ENCODE measurements around the gene ATP2B2.

The ATP2B2 gene

DNA sequence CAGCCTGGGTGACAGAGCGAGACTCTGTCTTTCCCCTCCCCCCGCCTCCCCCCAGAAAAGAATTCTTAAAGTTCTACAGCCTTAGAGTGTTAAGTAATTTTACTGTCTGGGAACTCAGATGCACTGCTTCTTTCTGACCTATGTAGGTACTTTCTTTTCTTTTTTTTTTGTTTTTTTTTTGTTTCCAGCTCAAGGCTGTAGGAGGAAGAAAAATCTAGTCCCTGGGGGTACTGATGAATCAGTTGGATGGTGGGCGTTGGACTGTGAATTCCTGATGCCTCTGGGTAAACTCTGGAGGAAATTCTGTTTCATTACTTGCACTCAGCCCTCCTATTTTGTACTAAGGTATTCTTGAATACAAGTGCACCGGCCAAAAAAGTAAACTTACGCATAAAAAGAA, 223.4 kb downstream of the ATP2B2 start:
- no CpG with 5 or more reads among the region's 5 CpGs for WGBS (ENCODE audit: insufficient coverage, insufficient read length)
- peaks cover 23% of the 10 kb centered on the region; the same call in 1 of the 2 replicates for H3K36me3 ChIP-seq (ENCODE audit: control insufficient read depth, insufficient read depth, low read length)
- no peaks in the 10 kb centered on the region for H3K27me3 ChIP-seq (ENCODE audit: control insufficient read depth, insufficient read depth, low read length)
- H3K4me3 ChIP-seq (ENCODE audit: low read length) = no peak overlapping the region
- H3K27ac ChIP-seq (ENCODE audit: low read length) = no peak overlapping the region
- H3K4me1 ChIP-seq (ENCODE audit: control insufficient read depth, insufficient read depth, low read length) = no peaks in the 10 kb centered on the region
- DNase-seq (ENCODE audit: low read depth, low spot score) = no peak
- no peaks in the 10 kb centered on the region for H3K9me3 ChIP-seq (ENCODE audit: control insufficient read depth, insufficient read depth, low read length)

DNA sequence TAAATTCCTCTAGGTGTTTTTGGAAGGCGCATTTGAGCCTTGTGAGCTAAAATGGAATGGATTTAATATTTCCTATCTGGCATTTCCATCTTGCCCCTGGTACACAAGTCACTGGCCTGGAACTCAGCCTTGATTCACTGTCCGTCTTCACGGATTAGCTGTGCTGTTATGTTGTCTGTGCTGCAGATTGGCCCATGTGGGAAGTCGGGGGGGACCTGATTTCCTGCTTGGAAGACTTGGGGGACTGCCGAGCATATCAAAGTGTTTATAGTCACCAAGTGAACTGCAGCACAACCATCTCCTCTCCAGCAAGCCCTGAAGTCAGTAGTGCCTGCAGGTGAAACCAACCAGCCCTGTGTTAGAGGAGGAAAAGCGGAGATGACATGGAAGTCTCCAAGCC, 224.8 kb downstream of the ATP2B2 start:
- H3K36me3 ChIP-seq (ENCODE audit: control insufficient read depth, insufficient read depth, low read length) = peaks cover 30% of the 10 kb centered on the region
- no peak overlapping the region for H3K27ac ChIP-seq (ENCODE audit: low read length)
- no peaks in the 10 kb centered on the region for H3K4me1 ChIP-seq (ENCODE audit: control insufficient read depth, insufficient read depth, low read length)
- no peak overlapping the region for H3K4me3 ChIP-seq (ENCODE audit: low read length)
- no peak for DNase-seq (ENCODE audit: low read depth, low spot score)
- H3K9me3 ChIP-seq (ENCODE audit: control insufficient read depth, insufficient read depth, low read length) = no peaks in the 10 kb centered on the region
- H3K27me3 ChIP-seq (ENCODE audit: control insufficient read depth, insufficient read depth, low read length) = no peaks in the 10 kb centered on the region
- WGBS (ENCODE audit: insufficient coverage, insufficient read length) = no CpG with 5 or more reads among the region's 6 CpGs

DNA sequence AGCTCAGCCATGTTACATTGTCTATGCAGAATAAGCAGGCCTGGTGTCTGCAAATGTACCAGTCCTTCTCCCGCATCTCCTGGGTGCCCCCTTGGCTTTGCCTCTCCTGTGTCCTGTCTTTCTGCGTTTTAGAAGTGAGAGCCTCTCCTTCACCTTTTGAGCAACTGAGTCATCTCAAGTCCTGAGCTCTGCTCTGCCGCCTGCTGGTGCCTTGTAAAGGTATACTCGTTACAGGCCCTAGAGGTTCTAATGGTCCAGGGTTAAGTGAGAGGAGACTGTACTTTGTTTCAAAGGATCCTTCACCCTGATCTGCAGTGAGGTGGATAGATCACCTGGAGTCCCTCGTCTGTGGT, 225.2 kb downstream of the ATP2B2 start:
- no peak overlapping the region for H3K27ac ChIP-seq (ENCODE audit: low read length)
- H3K4me1 ChIP-seq (ENCODE audit: control insufficient read depth, insufficient read depth, low read length) = no peaks in the 10 kb centered on the region
- no peaks in the 10 kb centered on the region for H3K27me3 ChIP-seq (ENCODE audit: control insufficient read depth, insufficient read depth, low read length)
- no CpG with 5 or more reads among the region's 5 CpGs for WGBS (ENCODE audit: insufficient coverage, insufficient read length)
- no peaks in the 10 kb centered on the region for H3K9me3 ChIP-seq (ENCODE audit: control insufficient read depth, insufficient read depth, low read length)
- peaks cover 30% of the 10 kb centered on the region for H3K36me3 ChIP-seq (ENCODE audit: control insufficient read depth, insufficient read depth, low read length)
- no peak for DNase-seq (ENCODE audit: low read depth, low spot score)
- no peak overlapping the region for H3K4me3 ChIP-seq (ENCODE audit: low read length)

DNA sequence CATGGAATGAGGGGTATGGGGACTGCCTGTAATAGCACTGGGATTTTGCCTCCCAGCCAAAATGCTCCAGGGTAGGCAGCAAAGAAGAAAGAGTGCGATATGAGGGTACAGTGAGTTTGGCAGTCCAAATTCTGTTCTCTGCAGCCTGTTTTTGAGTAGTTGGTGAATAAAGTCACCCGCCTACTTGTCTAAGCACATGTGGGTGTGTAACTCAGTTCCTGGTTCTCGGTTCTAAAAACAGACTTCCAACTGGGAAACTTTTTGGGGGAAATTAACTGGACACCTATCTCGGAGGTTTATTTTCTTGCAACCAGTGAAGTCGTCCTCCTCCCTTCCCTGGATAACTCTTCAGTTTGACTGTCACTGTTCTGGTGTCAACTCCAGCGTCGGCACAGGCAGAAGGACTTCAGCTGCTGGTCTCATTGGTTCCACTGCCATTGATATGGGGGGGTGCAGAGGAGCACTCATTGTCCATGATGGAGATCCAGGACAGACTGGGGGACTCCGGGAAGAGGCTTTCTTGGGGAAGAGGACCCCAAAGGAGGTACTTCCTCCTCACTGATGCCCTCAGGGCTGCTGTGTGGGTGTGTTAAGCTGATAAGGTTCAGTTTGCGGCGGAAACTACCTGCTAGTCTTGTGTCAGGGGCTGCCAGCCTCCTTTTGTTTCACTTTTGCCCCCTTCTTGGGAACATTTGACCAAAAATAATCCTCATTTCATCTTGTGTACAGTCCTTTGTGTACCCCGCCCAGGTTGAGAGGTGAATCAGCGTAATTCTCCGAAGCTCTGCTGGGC, 225.8 kb downstream of the ATP2B2 start:
- DNase-seq (ENCODE audit: low read depth, low spot score) = no peak
- no peaks in the 10 kb centered on the region for H3K9me3 ChIP-seq (ENCODE audit: control insufficient read depth, insufficient read depth, low read length)
- WGBS (ENCODE audit: insufficient coverage, insufficient read length) = no CpG with 5 or more reads among the region's 13 CpGs
- no peak overlapping the region for H3K4me3 ChIP-seq (ENCODE audit: low read length)
- H3K36me3 ChIP-seq (ENCODE audit: control insufficient read depth, insufficient read depth, low read length) = peaks cover 30% of the 10 kb centered on the region
- no peak overlapping the region for H3K27ac ChIP-seq (ENCODE audit: low read length)
- no peaks in the 10 kb centered on the region for H3K27me3 ChIP-seq (ENCODE audit: control insufficient read depth, insufficient read depth, low read length)
- H3K4me1 ChIP-seq (ENCODE audit: control insufficient read depth, insufficient read depth, low read length) = no peaks in the 10 kb centered on the region

DNA sequence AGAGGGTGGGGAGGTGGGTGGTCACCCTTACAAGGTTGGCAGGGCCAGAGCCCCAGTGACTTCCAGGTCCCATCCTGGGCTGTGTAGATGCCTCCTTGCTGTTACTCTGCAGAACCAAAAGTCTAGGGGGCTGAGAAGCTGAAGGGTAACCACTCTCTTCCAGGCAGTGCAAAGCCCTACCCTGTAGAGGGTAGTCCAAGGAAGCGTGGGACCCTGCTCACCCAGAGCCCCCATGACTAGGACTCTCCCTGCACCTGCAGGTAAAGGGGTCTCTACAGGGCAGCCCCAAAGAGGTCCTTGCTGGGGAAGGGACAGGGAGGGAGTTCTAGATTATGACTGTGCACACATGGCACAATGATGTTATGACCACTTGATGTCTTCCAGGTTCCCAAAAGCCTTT, 226.9 kb downstream of the ATP2B2 start:
- no peak overlapping the region for H3K4me3 ChIP-seq (ENCODE audit: low read length)
- DNase-seq (ENCODE audit: low read depth, low spot score) = no peak
- H3K36me3 ChIP-seq (ENCODE audit: control insufficient read depth, insufficient read depth, low read length) = peaks cover 30% of the 10 kb centered on the region
- WGBS (ENCODE audit: insufficient coverage, insufficient read length) = no CpG with 5 or more reads among the region's 1 CpG
- H3K27ac ChIP-seq (ENCODE audit: low read length) = no peak overlapping the region
- H3K27me3 ChIP-seq (ENCODE audit: control insufficient read depth, insufficient read depth, low read length) = no peaks in the 10 kb centered on the region
- H3K4me1 ChIP-seq (ENCODE audit: control insufficient read depth, insufficient read depth, low read length) = no peaks in the 10 kb centered on the region
- no peaks in the 10 kb centered on the region for H3K9me3 ChIP-seq (ENCODE audit: control insufficient read depth, insufficient read depth, low read length)

DNA sequence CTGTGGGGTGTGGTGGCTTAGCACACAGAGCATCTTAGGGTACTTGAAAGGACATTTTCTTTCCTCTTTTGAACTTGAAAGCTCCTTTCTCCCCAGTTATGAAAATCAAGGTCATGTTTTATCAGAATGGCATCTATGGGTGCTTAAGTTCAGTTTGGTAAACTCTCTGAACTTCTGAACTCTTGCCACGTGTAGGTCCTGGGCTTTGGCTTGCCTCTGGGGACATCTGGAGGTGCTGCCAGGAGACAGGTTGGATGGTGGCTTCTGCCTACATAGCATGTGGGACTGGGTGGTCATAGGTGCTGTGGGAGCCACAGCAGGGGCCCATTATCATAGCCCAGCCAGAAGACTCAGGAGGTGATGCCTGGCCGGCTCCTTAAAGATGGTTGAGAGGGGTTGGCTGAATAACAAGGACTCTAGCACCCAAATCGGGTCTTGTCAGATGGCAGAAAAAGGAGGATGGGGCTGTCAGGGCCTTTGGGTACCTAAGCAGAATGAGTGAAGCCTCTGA, 228.2 kb downstream of the ATP2B2 start:
- Histone ChIP-seq H3K9me3 (ENCODE audit: control insufficient read depth, insufficient read depth, low read length) (no peaks in the 10 kb centered on the region), H3K36me3 (ENCODE audit: control insufficient read depth, insufficient read depth, low read length) (peaks cover 30% of the 10 kb centered on the region)
- WGBS (ENCODE audit: insufficient coverage, insufficient read length) = no CpG with 5 or more reads among the region's 3 CpGs

DNA sequence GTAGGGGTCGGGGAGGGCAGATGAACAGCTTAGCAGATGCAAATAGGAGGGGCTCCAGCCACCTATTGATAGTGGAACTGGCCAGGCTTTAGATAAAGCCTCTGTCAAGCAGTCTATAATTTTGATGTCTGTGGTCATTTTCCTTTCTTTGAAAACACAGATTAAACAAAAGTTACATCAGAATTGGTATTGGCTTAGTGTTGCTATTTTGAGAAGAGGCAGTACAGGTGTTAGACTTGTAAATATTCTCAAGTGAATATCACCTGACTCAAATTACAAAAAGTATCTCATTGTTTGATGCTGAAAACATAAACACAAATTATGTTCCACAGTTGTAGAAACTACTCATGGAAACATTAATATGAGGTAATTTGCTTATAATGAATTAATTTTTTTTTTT, 230.8 kb downstream of the ATP2B2 start:
- WGBS (ENCODE audit: insufficient coverage, insufficient read length) = no CpG with 5 or more reads among the region's 1 CpG
- no peaks in the 10 kb centered on the region for H3K4me1 ChIP-seq (ENCODE audit: control insufficient read depth, insufficient read depth, low read length)
- H3K9me3 ChIP-seq (ENCODE audit: control insufficient read depth, insufficient read depth, low read length) = no peaks in the 10 kb centered on the region
- no peaks in the 10 kb centered on the region; the same call in 1 of the 2 replicates for H3K27me3 ChIP-seq (ENCODE audit: control insufficient read depth, insufficient read depth, low read length)
- H3K36me3 ChIP-seq (ENCODE audit: control insufficient read depth, insufficient read depth, low read length) = peaks cover 25% of the 10 kb centered on the region
- DNase-seq (ENCODE audit: low read depth, low spot score) = no peak
- no peak overlapping the region for H3K4me3 ChIP-seq (ENCODE audit: low read length)
- no peak overlapping the region for H3K27ac ChIP-seq (ENCODE audit: low read length)

More for the DNA sequence above, 228.2 kb downstream of the ATP2B2 start:
- H3K4me3 ChIP-seq (ENCODE audit: low read length) = no peak overlapping the region
- no peaks in the 10 kb centered on the region for H3K4me1 ChIP-seq (ENCODE audit: control insufficient read depth, insufficient read depth, low read length)
- no peak overlapping the region for H3K27ac ChIP-seq (ENCODE audit: low read length)
- H3K27me3 ChIP-seq (ENCODE audit: control insufficient read depth, insufficient read depth, low read length) = no peaks in the 10 kb centered on the region; the same call in 1 of the 2 replicates
- DNase-seq (ENCODE audit: low read depth, low spot score) = no peak

Data from iPS DF 6.9 (cell line).